ENCODE results near the gene TUBB. TPM values are rescaled to one million over a fixed set of nuclear protein-coding genes. Genes with fewer than 3 reads are reported as not detected.
"Not testable (repeated sequence)": the region's sequence is repeated elsewhere in the genome, so short reads cannot be mapped to it uniquely, and the experiment has no call there.

The TUBB gene
- total RNA-seq, 1 experiment from 2014 or later = 935 TPM

GRCh38 chr6:30738532-30738931, 18.4 kb downstream of the TUBB start:
- no peak for DNase-seq (ENCODE audit: low spot score)

- DNase-seq (ENCODE audit: low spot score) = no peak
Measured at GRCh38 chr6:30740540-30740870, 20.4 kb downstream of the TUBB start.

DNA sequence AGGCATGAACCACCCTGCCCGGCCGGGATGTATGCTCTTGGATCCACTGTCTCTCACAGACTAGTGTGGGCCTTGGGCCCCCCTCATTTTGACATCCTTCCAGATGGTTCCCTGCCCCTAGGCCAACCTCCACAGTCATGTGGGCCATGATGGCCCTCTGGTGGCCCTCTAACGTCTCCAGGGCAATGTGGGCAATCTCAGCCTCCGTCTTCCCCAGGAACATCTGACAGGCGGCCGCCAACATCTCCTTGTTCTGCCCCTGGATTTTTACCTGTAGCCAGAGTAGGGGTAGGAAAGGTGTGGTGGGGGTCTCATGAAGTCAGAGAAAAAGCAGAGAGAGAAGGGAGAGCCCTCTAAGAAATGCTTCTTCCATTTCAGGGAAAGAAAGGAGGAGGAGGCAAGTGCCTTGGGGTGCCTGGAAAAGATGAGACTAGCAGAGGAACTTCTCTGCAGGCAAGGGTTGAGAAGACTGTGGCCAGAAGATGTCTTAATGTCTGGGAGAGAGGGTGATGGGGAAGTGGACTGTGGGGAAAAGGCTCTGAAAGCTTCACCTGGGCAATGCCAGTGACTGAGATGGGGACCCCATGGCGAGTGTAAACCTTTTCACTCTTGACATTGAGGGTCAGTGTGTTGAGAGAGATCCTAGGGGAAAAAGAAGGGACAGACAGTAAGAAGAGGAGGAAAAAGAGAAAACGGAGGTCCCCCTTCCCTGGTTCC, 21.1 kb downstream of the TUBB start:
- DNase-seq (ENCODE audit: low spot score) = no peak

DNA sequence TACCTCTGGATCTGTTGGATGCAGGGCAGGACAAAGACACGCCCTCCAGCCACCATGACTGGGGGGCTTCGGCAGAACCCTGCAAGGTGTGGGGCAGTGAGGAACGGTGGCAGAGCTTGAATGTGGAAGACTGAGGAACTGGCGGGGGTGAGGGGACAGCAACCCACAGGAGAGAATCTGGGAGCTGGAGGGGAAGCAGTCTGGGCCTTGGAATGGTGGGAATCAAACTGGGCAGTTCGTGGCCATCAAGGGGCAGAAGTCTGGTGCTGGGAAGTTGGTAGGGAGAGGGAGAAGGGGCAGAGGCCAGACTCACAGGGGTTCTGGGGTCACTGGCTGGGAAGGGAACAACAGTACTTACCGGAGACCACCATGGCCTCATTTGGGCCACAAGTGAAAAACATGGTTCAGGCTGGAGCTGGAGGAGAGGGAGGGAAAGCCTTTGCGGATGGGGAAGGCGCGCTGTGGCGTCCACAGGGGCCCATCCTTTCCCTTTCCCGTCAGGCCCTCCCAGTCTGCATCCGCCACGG, 21.7 kb downstream of the TUBB start:
- peak; percentile 16 for DNase-seq (ENCODE audit: low spot score)

DNA sequence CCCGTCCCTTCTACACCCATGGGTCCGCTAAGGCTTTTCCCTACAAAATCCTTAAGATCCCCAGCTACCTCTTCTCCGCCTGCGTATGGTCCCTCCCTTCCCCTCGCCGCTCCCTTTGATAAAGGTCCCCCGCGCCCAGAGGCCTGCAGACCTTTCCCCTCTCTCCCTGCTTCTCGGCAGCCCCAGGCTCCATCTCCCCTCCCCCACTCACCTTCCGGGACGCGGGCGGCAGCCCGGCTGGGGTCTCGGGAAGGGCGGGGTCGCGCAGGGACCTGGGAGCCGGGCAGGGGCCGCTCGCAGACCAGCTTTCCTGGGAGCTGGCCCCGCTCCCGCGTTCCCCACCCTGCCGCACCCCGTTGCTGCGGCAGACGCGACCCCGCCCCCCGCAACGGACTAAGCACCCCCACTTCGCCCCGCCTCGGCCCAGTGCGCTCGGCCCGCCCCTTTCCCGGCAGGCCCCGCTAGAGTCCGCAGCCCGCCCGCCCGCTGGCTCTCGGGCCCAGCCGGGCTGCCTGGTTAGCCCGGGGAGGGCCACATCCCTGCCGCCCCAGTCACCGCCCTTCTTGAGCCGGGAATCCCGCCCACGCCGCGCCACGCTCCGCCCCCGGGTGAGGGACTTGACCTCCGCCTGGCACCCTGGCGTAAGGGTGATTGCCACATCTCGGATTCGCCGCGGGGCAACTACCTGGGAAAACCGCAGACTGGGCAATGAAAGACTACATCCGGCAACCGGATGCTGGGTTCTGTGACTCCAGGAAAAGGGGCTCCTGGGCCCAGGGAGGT, 22.4 kb downstream of the TUBB start, which contains the start of gene FLOT1:
Gene FLOT1 (minus strand): TSS at position 372 of the 783 bp plus-strand sequence. CDS start 498 bp downstream, outside the sequence.
- DNase-seq (ENCODE audit: low spot score) = peak; percentile 96

DNA sequence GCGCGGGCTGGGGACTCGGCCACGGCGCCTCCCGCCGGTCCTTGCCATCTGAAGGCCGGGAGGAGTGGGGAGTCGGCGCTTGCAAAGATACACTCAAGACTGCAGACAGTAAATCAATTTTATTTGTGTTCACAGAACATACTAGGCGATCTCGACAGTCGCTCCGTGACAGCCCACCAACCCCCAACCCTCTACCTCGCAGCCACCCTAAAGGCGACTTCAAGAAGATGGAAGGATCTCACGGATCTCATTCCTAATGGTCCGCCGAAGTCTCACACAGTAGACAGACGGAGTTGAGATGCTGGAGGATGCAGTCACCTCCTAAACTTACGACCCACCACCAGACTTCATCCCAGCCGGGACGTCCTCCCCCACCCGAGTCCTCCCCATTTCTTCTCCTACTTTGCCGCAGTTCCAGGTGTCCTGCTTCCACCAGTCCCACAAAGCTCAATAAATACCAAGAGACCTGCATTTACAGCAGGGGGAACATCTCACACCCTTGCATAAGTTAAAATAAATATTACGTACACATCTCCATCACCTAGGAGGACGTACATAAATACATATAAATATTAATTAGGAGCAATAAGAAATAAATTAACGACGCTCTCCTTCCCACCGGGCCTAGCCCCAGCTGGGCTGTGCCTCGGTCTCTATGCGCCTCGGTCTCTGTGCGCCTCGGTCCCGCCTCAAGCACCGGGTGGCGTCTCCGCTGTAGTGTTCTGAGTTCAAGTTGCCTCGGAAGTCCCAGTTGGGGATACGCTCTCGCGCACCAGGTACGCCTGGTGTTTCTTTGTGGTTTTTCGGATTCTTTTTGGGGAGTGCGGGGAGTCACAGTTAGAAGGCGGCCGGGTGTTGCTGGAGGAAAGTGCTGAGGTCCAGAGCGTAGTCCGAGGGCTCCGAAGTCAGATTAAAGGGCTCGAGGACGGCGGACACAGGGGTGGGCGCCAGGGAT, 23.2 kb downstream of the TUBB start:
- peak; percentile 59 for DNase-seq (ENCODE audit: low spot score)

DNA sequence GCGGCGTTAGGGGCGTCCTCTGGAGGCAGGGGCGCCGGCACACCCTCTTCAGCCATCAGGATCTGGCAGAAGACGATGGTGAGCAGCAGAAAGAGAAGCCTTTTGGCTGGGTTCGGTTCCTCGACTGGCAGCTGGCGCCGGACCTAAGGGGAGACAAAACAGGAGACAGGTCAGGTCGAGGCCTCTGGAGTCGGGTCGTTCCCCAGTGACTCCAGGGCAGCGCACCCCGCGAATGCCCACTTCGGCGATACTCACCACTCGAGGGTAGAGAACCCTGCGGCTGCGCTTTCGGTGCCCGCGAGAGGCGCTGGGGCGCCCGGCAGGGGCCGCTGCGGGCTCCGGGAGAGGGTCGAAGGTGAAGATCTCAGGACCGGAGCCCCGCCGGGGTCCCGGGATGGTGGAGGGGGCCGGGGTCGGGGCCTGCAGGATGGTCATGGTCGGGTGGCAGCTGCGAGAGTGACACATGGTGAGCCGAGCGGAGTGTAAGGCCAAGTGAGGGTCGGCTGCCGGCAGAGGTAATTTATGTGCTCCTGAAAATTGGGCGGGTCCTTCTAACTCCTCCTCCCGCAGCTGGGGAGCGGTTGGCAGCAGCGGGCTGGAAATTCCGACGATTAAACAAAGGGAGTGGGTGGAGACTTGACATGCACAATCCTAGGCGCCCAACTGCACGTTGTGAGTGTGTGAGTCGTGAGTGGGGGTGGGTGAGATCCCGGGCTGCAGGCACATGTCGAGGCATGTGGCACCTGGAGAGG, 24.1 kb downstream of the TUBB start, which contains the start of gene IER3:
Gene IER3 (minus strand): TSS at position 494 of the 752 bp plus-strand sequence. CDS start 29 bp downstream, at position 465.
- peak; percentile 95 for DNase-seq (ENCODE audit: low spot score)

DNA sequence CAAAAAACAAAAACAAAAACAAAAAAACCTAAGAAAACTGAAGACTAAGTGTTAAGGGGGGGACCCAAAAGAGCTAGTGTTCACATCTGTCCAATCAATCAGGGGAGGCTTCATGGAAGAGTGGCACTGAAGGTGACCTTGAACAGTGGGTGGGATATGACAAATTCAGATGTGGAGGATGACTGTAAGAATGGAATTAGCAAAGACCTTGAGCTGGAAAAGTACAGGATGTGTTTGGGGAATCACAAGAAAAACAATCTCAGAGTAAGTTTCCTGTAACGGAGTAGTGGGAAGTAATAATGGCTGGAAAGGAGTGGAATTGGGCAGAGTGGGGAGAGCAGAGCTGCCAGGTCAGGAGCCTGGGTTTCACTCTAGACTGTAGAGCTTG, 27.1 kb downstream of the TUBB start:
- DNase-seq (ENCODE audit: low spot score) = no peak

DNA sequence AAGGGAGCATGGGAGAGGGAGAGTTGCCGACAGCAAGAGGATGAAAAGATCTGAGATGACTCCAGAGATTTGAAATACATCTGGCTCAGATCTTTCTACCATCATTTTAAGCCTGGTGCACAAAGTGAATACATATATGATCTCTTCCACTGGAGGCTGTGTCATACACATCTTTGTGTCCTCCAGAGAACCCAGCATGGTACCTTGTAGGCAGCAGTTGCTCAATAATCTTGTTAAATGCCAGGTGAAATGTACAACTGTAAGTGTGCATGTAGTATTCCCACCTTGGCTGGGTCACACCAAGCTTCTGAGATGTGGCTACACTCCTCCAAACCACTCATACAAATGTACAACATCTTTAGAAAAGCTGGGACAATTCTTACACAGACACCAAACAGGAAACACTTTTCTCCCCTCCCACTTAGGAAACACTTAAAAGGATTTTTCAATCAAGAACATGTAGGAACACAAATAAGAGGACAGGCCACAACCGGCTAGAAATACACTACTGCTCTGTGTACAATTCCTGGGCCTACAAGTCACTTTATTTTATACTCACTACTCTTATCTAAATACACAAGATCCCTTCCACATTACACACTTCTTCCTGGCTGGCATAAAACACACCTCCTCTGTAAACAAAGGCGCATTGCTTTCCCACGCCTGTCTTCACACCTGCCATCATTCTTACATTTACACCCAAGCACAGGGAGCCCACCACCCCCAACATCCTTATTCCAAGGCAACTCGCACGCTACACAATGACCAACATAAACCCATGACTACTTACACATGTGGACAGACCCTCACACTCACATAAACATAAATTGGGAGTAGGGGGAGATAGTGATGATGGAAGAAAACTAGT, 28.0 kb downstream of the TUBB start:
- peak; percentile 64 for DNase-seq (ENCODE audit: low spot score)

- peak; percentile 42 for DNase-seq (ENCODE audit: low spot score)
Measured at GRCh38 chr6:30748851-30749540, 28.8 kb downstream of the TUBB start.

GRCh38 chr6:30749554-30750378, 29.6 kb downstream of the TUBB start:
- DNase-seq (ENCODE audit: low spot score) = peak; percentile 83

GRCh38 chr6:30750379-30750668, 30.2 kb downstream of the TUBB start:
- DNase-seq (ENCODE audit: low spot score) = no peak

DNA sequence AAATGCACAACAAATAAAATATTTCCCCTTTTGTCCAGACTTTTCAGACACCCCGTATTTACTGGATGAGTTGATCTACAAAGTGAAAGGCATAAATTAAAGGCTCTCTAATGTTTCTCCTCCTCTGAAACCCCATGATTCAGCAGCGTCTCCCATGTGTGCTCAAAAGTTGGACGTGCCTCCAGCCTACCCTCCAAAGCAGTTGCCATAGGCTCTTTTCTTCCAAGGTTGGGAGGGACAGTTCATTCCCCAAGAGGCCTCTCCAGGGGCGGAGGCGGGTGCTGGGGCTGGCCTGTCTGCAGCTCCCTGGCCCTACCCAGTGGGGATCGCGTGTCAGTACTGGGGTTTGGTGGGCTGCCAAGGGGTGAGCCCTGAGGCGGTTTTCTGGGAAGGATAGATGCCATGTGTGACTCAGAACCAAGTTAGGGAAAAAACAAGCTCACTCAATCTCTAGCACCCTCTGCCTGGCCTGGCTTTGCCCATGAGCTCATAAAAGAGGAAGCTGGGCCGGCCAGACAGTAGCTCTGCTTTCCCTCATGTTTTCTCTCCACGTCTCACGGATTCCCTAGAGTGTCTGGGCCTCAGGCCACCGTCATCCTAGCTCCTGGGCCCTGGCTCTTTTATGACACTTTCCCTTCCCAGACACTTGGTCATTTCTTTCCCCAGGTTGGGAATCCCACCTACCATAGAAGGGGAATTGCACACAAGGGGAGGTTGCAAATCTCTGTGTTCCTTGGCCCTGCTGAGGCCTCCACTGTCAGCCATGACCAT, 32.2 kb downstream of the TUBB start:
- peak; percentile 88 for DNase-seq (ENCODE audit: low spot score)

GRCh38 chr6:30754631-30755030, 34.5 kb downstream of the TUBB start:
- DNase-seq (ENCODE audit: low spot score) = no peak

DNA sequence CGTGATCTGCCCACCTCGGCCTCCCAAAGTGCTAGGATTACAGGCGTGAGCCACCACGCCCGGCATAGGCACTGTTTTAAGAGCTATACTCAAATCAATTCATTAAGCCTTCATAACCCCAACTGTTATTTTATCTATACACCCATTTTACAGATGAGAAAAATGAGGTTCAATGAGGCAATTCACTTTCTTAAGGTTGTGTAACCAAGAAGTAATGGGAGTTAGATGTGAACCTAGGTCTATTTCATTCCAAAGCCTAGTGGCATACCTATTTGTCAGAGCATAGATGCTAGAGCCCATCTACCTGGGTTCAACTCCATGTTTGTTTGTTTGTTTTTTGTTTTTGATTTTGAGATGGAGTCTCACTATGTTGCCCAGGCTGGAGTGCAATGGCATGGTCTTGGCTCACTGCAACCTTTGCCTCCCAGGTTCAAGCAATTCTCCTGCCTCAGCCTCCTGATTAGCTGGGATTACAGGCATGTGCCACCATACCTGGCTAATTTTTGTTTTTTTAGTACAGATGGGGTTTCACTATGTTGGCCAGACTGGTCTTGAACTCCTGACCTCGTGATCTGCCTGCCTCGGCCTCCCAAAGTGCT, 36.4 kb downstream of the TUBB start:
- DNase-seq (ENCODE audit: low spot score) = not testable (repeated sequence)

GRCh38 chr6:30757261-30757904, 37.2 kb downstream of the TUBB start:
- DNase-seq (ENCODE audit: low spot score) = no peak

All from HT-29 (cell line).